ENCODE measurements around the gene DTX1.

DTX1 gene

GRCh38 chr12:113058553-113058952 lies 2.0 kb downstream of the DTX1 start:
- Histone ChIP-seq H3K36me3 (ENCODE audit: control insufficient read depth, insufficient read depth, low read length) (no peaks in the 10 kb centered on the region), H3K4me1 (ENCODE audit: control insufficient read depth, insufficient read depth, low read length) (no peaks in the 10 kb centered on the region), H3K4me3 (ENCODE audit: low read length) (no peak overlapping the region), H3K27ac (ENCODE audit: low read depth, low read length) (no peak overlapping the region), H3K9ac (ENCODE audit: low read length) (no peak overlapping the region), H3K27me3 (ENCODE audit: control insufficient read depth, insufficient read depth, low read length) (peaks cover 20% of the 10 kb centered on the region)

GRCh38 chr12:113059071-113059595 lies 2.6 kb downstream of the DTX1 start:
- peaks cover 20% of the 10 kb centered on the region for H3K27me3 ChIP-seq (ENCODE audit: control insufficient read depth, insufficient read depth, low read length)

GRCh38 chr12:113060336-113060960 lies 3.9 kb downstream of the DTX1 start:
- H3K27me3 ChIP-seq (ENCODE audit: control insufficient read depth, insufficient read depth, low read length): peaks cover 15% of the 10 kb centered on the region
- H3K4me1 ChIP-seq (ENCODE audit: control insufficient read depth, insufficient read depth, low read length): no peaks in the 10 kb centered on the region
- H3K9ac ChIP-seq (ENCODE audit: low read length): no peak overlapping the region
- no peaks in the 10 kb centered on the region for H3K36me3 ChIP-seq (ENCODE audit: control insufficient read depth, insufficient read depth, low read length)
- no peak overlapping the region for H3K4me3 ChIP-seq (ENCODE audit: low read length)
- H3K27ac ChIP-seq (ENCODE audit: low read depth, low read length): no peak overlapping the region

More at GRCh38 chr12:113059071-113059595, 2.6 kb downstream of the DTX1 start:
- Histone ChIP-seq H3K4me3 (ENCODE audit: low read length) (no peak overlapping the region), H3K9ac (ENCODE audit: low read length) (no peak overlapping the region), H3K36me3 (ENCODE audit: control insufficient read depth, insufficient read depth, low read length) (no peaks in the 10 kb centered on the region), H3K4me1 (ENCODE audit: control insufficient read depth, insufficient read depth, low read length) (no peaks in the 10 kb centered on the region), H3K27ac (ENCODE audit: low read depth, low read length) (no peak overlapping the region)

- H3K27me3 ChIP-seq (ENCODE audit: control insufficient read depth, insufficient read depth, low read length): peaks cover 8% of the 10 kb centered on the region
- H3K4me1 ChIP-seq (ENCODE audit: control insufficient read depth, insufficient read depth, low read length): no peaks in the 10 kb centered on the region
- no peaks in the 10 kb centered on the region for H3K36me3 ChIP-seq (ENCODE audit: control insufficient read depth, insufficient read depth, low read length)
- H3K4me3 ChIP-seq (ENCODE audit: low read length): no peak overlapping the region
- no peak overlapping the region for H3K27ac ChIP-seq (ENCODE audit: low read depth, low read length)
- H3K9ac ChIP-seq (ENCODE audit: low read length): no peak overlapping the region
These were observed 4.6 kb downstream of the DTX1 start for GRCh38 chr12:113061061-113061694.

GRCh38 chr12:113062502-113063395 lies 6.2 kb downstream of the DTX1 start:
- Histone ChIP-seq H3K4me1 (ENCODE audit: control insufficient read depth, insufficient read depth, low read length) (no peaks in the 10 kb centered on the region), H3K27me3 (ENCODE audit: control insufficient read depth, insufficient read depth, low read length) (peaks cover 5% of the 10 kb centered on the region), H3K36me3 (ENCODE audit: control insufficient read depth, insufficient read depth, low read length) (no peaks in the 10 kb centered on the region), H3K9ac (ENCODE audit: low read length) (no peak overlapping the region), H3K4me3 (ENCODE audit: low read length) (no peak overlapping the region), H3K27ac (ENCODE audit: low read depth, low read length) (no peak overlapping the region)

GRCh38 chr12:113063396-113064350 lies 7.1 kb downstream of the DTX1 start:
- no peak overlapping the region for H3K4me3 ChIP-seq (ENCODE audit: low read length)
- no peaks in the 10 kb centered on the region for H3K36me3 ChIP-seq (ENCODE audit: control insufficient read depth, insufficient read depth, low read length)
- H3K4me1 ChIP-seq (ENCODE audit: control insufficient read depth, insufficient read depth, low read length): no peaks in the 10 kb centered on the region
- no peaks in the 10 kb centered on the region for H3K27me3 ChIP-seq (ENCODE audit: control insufficient read depth, insufficient read depth, low read length)
- H3K27ac ChIP-seq (ENCODE audit: low read depth, low read length): no peak overlapping the region
- H3K9ac ChIP-seq (ENCODE audit: low read length): no peak overlapping the region

- H3K4me3 ChIP-seq (ENCODE audit: low read length): no peak overlapping the region
- H3K27ac ChIP-seq (ENCODE audit: low read depth, low read length): no peak overlapping the region
- no peaks in the 10 kb centered on the region for H3K27me3 ChIP-seq (ENCODE audit: control insufficient read depth, insufficient read depth, low read length)
- H3K4me1 ChIP-seq (ENCODE audit: control insufficient read depth, insufficient read depth, low read length): no peaks in the 10 kb centered on the region
- no peaks in the 10 kb centered on the region for H3K36me3 ChIP-seq (ENCODE audit: control insufficient read depth, insufficient read depth, low read length)
- no peak overlapping the region for H3K9ac ChIP-seq (ENCODE audit: low read length)
These were observed 8.0 kb downstream of the DTX1 start for GRCh38 chr12:113064395-113065125.

GRCh38 chr12:113065126-113066007 lies 8.8 kb downstream of the DTX1 start:
- Histone ChIP-seq H3K27ac (ENCODE audit: low read depth, low read length) (no peak overlapping the region), H3K9ac (ENCODE audit: low read length) (no peak overlapping the region), H3K4me1 (ENCODE audit: control insufficient read depth, insufficient read depth, low read length) (no peaks in the 10 kb centered on the region), H3K27me3 (ENCODE audit: control insufficient read depth, insufficient read depth, low read length) (no peaks in the 10 kb centered on the region), H3K36me3 (ENCODE audit: control insufficient read depth, insufficient read depth, low read length) (no peaks in the 10 kb centered on the region), H3K4me3 (ENCODE audit: low read length) (no peak overlapping the region)

- H3K27ac ChIP-seq (ENCODE audit: low read depth, low read length): no peak overlapping the region
- no peaks in the 10 kb centered on the region for H3K4me1 ChIP-seq (ENCODE audit: control insufficient read depth, insufficient read depth, low read length)
- no peak overlapping the region for H3K4me3 ChIP-seq (ENCODE audit: low read length)
- no peak overlapping the region for H3K9ac ChIP-seq (ENCODE audit: low read length)
- H3K27me3 ChIP-seq (ENCODE audit: control insufficient read depth, insufficient read depth, low read length): no peaks in the 10 kb centered on the region
- no peaks in the 10 kb centered on the region for H3K36me3 ChIP-seq (ENCODE audit: control insufficient read depth, insufficient read depth, low read length)
These were observed 10.4 kb downstream of the DTX1 start for GRCh38 chr12:113066813-113067400.

Measured in rectal smooth muscle tissue (tissue), 1 donor.